Measurements from ENCODE around the gene EEF2K. TPM values are rescaled to one million over a fixed set of nuclear protein-coding genes. Genes with fewer than 3 reads are reported as not detected.
"Not testable (repeated sequence)": the region's sequence is repeated elsewhere in the genome, so short reads cannot be mapped to it uniquely, and the experiment has no call there.

Gene EEF2K
- total RNA-seq, 1 donor from 2014 or later: 19.3 TPM

GRCh38 chr16:22195695-22196558 is 10.2 kb upstream of the EEF2K start:
- peak; percentile 88 for DNase-seq (ENCODE audit: low spot score)
- Mint-ChIP-seq H3K4me1 (ENCODE audit: unreplicated experiment) (peaks cover 33% of the 10 kb centered on the region), H3K27ac (ENCODE audit: unreplicated experiment) (peak overlapping the region; percentile 94), H3K27me3 (ENCODE audit: unreplicated experiment) (peaks cover 11% of the 10 kb centered on the region), H3K4me3 (ENCODE audit: unreplicated experiment) (peak overlapping the region; percentile 87), H3K36me3 (ENCODE audit: low read depth, unreplicated experiment) (peaks cover 15% of the 10 kb centered on the region), H3K9me3 (ENCODE audit: unreplicated experiment) (no peaks in the 10 kb centered on the region)
- peak; percentile 80 for TF ChIP-seq CTCF (IDR thresholded peaks at IDR 0.05; ENCODE audit: unreplicated experiment)

GRCh38 chr16:22196559-22197168 is 9.4 kb upstream of the EEF2K start:
- not testable (repeated sequence) for DNase-seq (ENCODE audit: low spot score); H3K27me3 Mint-ChIP-seq (ENCODE audit: unreplicated experiment); H3K27ac Mint-ChIP-seq (ENCODE audit: unreplicated experiment); H3K9me3 Mint-ChIP-seq (ENCODE audit: unreplicated experiment)
- H3K36me3 Mint-ChIP-seq (ENCODE audit: low read depth, unreplicated experiment): peaks cover 15% of the 10 kb centered on the region
- peak overlapping the region; percentile 56 for H3K4me3 Mint-ChIP-seq (ENCODE audit: unreplicated experiment)
- H3K4me1 Mint-ChIP-seq (ENCODE audit: unreplicated experiment): peaks cover 32% of the 10 kb centered on the region

- Mint-ChIP-seq H3K27me3 (ENCODE audit: unreplicated experiment) (peaks cover 8% of the 10 kb centered on the region), H3K4me1 (ENCODE audit: unreplicated experiment) (peaks cover 18% of the 10 kb centered on the region), H3K4me3 (ENCODE audit: unreplicated experiment) (no peak overlapping the region), H3K9me3 (ENCODE audit: unreplicated experiment) (no peaks in the 10 kb centered on the region), H3K36me3 (ENCODE audit: low read depth, unreplicated experiment) (peaks cover 14% of the 10 kb centered on the region), H3K27ac (ENCODE audit: unreplicated experiment) (no peak overlapping the region)
- DNase-seq (ENCODE audit: low spot score): no peak
- no peak for TF ChIP-seq CTCF (IDR thresholded peaks at IDR 0.05; ENCODE audit: unreplicated experiment)
Measured at GRCh38 chr16:22198547-22199293, 7.4 kb upstream of the EEF2K start.

GRCh38 chr16:22202261-22202637 is 3.8 kb upstream of the EEF2K start:
- peaks cover 6% of the 10 kb centered on the region for H3K27me3 Mint-ChIP-seq (ENCODE audit: unreplicated experiment)
- H3K36me3 Mint-ChIP-seq (ENCODE audit: low read depth, unreplicated experiment): peaks cover 5% of the 10 kb centered on the region

More at GRCh38 chr16:22202261-22202637, 3.8 kb upstream of the EEF2K start:
- H3K9me3 Mint-ChIP-seq (ENCODE audit: unreplicated experiment): no peaks in the 10 kb centered on the region
- H3K4me3 Mint-ChIP-seq (ENCODE audit: unreplicated experiment): no peak overlapping the region
- no peak for TF ChIP-seq CTCF (IDR thresholded peaks at IDR 0.05; ENCODE audit: unreplicated experiment)
- DNase-seq (ENCODE audit: low spot score): no peak
- peaks cover 1% of the 10 kb centered on the region for H3K4me1 Mint-ChIP-seq (ENCODE audit: unreplicated experiment)
- no peak overlapping the region for H3K27ac Mint-ChIP-seq (ENCODE audit: unreplicated experiment)

Measured in endothelial cell (in vitro differentiated cells).